IPS-18a (cell line): ENCODE data around the gene LRP1B.

Experiments
- H3K27ac ChIP-seq: one replicate; pipeline ENCODE4 v1.5.1; 2013; ENCODE audit warnings: low read length
- H3K27me3 ChIP-seq: one replicate; pipeline ENCODE4 v1.6.1; 2013; ENCODE audit warnings: mild to moderate bottlenecking, low read length; ENCODE audit not compliant: control insufficient read depth, insufficient read depth
- H3K36me3 ChIP-seq: one replicate; pipeline ENCODE4 v1.6.1; 2013; ENCODE audit warnings: low read depth, low read length; ENCODE audit not compliant: control insufficient read depth
- H3K4me1 ChIP-seq: one replicate; pipeline ENCODE4 v1.6.1; 2013; ENCODE audit warnings: low read depth, low read length; ENCODE audit not compliant: control insufficient read depth
- H3K4me3 ChIP-seq: one replicate; pipeline ENCODE4 v1.5.1; 2013; ENCODE audit warnings: low read length
- H3K9ac ChIP-seq: one replicate; pipeline ENCODE4 v1.6.1; 2013; ENCODE audit warnings: mild to moderate bottlenecking, low read length, moderate library complexity
- H3K9me3 ChIP-seq: one replicate; pipeline ENCODE4 v1.6.1; 2013; ENCODE audit warnings: low read depth, low read length; ENCODE audit not compliant: control insufficient read depth

LRP1B gene

DNA sequence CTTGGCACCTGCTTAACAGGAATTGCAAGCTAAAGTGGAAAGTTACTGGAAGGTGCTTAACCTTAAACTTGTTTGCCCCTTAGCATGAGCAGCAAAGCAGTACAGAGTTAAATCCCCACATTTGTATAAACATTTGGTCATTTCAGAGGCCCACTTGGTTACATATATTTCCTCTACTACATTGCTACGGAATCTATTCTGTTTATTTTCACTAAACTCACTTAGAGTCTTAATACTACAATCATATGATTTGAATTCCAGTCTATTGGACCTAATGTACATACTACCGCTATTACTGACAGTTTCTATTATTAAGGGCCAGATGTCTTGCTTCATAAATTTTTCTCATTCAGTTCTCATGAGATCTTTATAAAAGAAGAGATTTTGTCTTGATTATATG, 1294.0 kb downstream of the LRP1B start:
- no peaks in the 10 kb centered on the region for H3K4me1 ChIP-seq
- H3K9ac ChIP-seq: no peak overlapping the region
- H3K9me3 ChIP-seq: no peaks in the 10 kb centered on the region
- H3K36me3 ChIP-seq: no peaks in the 10 kb centered on the region
- no peak overlapping the region for H3K27ac ChIP-seq
- H3K4me3 ChIP-seq: no peak overlapping the region
- H3K27me3 ChIP-seq: no peaks in the 10 kb centered on the region

DNA sequence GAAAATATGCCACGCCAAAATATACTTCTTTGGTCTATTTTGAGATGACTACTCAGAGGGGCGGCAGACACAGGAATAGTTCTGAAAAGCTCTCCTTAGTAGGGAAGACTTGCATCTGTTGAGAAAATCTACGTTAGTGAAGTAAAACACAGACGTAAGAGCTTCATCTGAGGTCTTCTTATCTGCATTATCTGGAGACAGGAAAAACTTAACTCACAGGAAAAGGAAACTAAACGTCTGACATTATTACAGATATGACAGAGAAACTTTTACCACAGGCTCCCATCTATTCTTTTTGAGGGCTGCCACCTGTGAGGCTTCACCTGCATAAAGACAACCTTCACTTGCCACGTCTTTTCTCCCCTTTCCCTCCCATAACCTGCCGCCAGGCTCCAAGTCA, 1295.7 kb downstream of the LRP1B start:
- Histone ChIP-seq H3K27ac (no peak overlapping the region), H3K4me1 (no peaks in the 10 kb centered on the region), H3K27me3 (no peaks in the 10 kb centered on the region), H3K4me3 (no peak overlapping the region), H3K9me3 (no peaks in the 10 kb centered on the region), H3K36me3 (no peaks in the 10 kb centered on the region), H3K9ac (no peak overlapping the region)

DNA sequence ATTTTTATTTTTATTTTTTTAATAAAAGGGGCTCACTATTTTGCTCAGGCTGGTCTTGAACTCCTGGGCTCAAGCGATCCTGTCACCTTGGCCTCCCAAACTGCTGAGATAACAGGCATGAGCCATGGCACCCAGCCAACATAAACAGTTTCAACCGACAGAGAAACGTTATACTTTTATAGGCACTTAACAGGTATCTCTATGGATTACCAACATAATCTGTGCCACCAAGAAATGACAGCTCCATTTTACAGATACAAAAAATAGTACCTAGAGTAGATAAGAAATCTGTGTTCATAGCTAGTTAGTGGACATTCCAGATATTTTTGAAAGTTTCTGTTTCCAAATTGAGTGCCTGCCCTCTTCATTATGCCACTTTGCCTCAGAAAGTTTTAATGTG, 1316.7 kb downstream of the LRP1B start:
- Histone ChIP-seq H3K9ac (no peak overlapping the region), H3K9me3 (no peaks in the 10 kb centered on the region), H3K27ac (no peak overlapping the region), H3K4me1 (no peaks in the 10 kb centered on the region), H3K27me3 (no peaks in the 10 kb centered on the region), H3K4me3 (no peak overlapping the region), H3K36me3 (no peaks in the 10 kb centered on the region)

DNA sequence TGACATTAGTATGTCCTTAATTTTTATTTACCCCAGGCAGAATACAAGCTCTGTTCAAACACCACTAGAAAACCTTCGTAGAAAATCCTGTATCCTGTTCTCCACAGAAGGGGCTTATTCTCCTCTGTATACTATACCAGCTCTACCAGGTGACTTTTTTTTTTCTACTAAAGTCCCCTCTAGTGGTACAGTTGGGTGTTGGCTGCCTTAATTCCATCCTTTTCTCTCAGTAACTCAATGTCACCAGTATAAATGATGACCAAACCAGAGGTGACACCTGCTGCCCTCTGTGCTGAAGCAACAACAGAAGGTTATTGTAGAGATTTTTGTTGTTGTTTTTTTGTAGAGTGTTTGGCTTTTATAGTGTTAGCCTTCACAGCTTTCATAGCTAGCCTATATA, 1322.0 kb downstream of the LRP1B start:
- Histone ChIP-seq H3K4me3 (no peak overlapping the region), H3K27me3 (no peaks in the 10 kb centered on the region), H3K27ac (no peak overlapping the region), H3K4me1 (no peaks in the 10 kb centered on the region), H3K9me3 (no peaks in the 10 kb centered on the region), H3K36me3 (no peaks in the 10 kb centered on the region), H3K9ac (no peak overlapping the region)

DNA sequence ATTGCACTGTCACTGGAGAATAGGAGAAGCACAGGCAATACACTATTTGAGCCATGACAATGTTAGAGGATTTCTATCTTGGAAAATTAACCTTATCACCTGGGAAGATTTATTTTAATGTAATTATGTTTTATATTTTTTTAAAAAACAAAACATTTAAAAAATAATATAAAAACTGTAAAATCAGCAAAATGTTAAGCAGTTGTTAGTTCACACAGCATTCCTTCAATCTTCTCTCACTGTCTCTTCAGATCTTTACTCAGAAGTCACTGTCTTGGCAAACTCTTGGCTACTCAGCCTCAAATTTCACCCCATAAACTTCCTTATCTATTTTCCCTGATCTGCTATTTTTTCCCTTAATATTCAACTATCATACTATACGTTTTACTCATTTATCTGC, 1322.6 kb downstream of the LRP1B start:
- Histone ChIP-seq H3K27ac (no peak overlapping the region), H3K9me3 (no peaks in the 10 kb centered on the region), H3K9ac (no peak overlapping the region), H3K27me3 (no peaks in the 10 kb centered on the region), H3K36me3 (no peaks in the 10 kb centered on the region), H3K4me1 (no peaks in the 10 kb centered on the region), H3K4me3 (no peak overlapping the region)

DNA sequence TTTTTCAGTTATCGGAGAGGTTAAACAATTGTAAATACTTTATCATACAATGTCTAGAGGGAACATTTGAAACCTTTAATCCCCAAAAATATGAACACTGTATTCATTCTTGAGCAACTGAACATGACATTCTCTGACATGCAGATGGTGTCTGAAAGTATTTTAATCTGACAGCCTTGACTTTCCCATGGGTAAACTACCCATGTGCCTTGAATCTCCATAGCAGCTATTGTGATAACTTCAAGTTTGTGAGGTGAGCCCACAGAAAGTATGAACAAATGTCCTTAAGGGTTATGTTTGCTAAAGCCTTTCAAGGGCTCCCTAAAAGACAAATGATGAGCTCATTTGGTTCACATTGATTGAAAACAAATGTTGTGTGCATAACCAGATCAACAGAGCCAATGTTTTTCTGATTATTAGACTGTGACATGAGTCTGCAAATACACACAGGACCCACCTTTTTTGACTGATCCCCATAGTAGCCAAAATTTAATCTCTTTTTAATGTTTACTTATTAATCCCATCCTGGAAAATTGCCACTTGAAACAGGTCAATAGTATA, 1326.0 kb downstream of the LRP1B start:
- Histone ChIP-seq H3K9ac (no peak overlapping the region), H3K4me1 (no peaks in the 10 kb centered on the region), H3K4me3 (no peak overlapping the region), H3K27ac (no peak overlapping the region), H3K36me3 (no peaks in the 10 kb centered on the region), H3K27me3 (no peaks in the 10 kb centered on the region), H3K9me3 (no peaks in the 10 kb centered on the region)

DNA sequence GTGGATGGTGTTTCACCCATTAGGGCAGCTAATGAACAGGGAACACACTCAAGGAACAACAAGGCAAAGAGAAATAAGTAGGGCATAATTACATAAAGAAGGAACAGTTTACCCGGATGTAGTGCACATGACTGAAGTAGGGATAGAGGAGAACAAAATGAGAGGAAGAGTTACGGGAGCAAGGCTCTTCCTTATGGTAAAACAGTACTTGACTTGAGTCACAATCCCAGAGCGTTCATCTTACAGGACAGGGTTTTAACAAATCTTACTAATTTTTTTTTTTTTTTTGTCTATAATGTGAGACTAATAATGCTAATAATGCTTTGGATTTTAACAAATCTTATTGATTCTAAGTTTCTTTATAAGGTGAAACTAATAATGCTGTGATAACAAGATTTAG, 1329.5 kb downstream of the LRP1B start:
- Histone ChIP-seq H3K4me3 (no peak overlapping the region), H3K9ac (no peak overlapping the region), H3K36me3 (no peaks in the 10 kb centered on the region)

DNA sequence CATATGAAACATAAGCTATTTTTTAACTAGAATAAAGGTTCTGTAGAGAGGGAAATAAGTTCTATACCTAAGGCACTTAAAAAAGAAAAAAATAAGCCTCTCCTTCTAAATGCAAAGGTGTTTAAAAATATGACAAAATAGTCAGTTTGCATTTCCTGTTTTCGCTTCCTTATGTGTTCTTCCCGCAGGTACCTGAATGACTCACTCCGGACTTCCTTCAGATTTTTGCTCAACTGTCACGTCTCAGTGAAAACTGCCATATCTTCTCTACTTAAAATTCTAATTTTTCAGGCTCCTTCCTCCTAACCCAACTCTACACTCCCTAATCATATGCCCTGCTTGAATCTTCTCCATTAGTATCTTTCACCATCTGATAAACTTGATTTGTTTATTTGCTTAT, 1333.1 kb downstream of the LRP1B start:
- Histone ChIP-seq H3K27ac (no peak overlapping the region), H3K36me3 (no peaks in the 10 kb centered on the region), H3K9ac (no peak overlapping the region), H3K9me3 (no peaks in the 10 kb centered on the region), H3K4me1 (no peaks in the 10 kb centered on the region), H3K27me3 (no peaks in the 10 kb centered on the region), H3K4me3 (no peak overlapping the region)

More for the DNA sequence above, 1329.5 kb downstream of the LRP1B start:
- Histone ChIP-seq H3K27me3 (no peaks in the 10 kb centered on the region), H3K9me3 (no peaks in the 10 kb centered on the region), H3K27ac (no peak overlapping the region), H3K4me1 (no peaks in the 10 kb centered on the region)

DNA sequence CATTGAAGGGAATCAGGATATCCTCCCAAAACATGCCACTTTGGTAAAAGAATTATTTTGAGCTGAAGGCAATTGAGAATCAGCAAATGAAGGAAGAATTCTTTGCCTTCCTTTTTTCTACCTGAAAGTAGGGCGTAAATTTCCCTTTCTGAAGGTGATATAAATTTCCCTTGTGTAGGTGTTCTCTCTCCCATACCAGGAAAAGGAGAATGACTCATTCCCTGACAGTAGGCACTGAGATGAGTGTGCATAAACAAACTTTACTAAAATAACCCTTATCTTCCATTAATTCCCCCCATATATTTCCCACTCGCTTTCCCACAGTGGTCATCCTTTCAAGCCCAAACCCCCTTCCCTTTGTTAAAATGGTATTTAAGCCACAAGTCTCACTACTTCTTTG, 1339.0 kb downstream of the LRP1B start:
- H3K27me3 ChIP-seq: no peaks in the 10 kb centered on the region
- no peaks in the 10 kb centered on the region for H3K36me3 ChIP-seq
- H3K9me3 ChIP-seq: no peaks in the 10 kb centered on the region
- no peak overlapping the region for H3K27ac ChIP-seq
- no peak overlapping the region for H3K4me3 ChIP-seq
- no peaks in the 10 kb centered on the region for H3K4me1 ChIP-seq
- no peak overlapping the region for H3K9ac ChIP-seq

DNA sequence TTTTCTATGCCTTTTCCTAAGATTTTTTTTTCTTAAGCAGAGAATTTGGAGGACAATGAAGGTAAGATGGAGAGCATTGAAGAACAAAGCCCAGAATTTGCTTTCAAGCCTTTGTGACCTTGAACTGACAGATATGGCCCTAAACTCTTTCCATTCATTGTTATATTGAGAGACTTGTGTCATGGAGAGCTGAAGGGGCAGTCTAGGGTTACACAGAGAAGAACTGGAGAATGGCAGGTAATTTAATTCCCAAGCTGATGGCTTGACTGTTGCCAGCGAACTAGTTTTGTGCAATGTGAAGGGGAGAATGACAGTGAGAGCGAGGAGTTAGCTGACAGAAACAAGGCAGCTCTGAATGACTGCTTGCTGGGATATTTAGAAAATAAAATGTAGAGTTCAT, 1344.2 kb downstream of the LRP1B start:
- Histone ChIP-seq H3K27me3 (no peaks in the 10 kb centered on the region), H3K4me3 (no peak overlapping the region), H3K4me1 (no peaks in the 10 kb centered on the region), H3K9me3 (no peaks in the 10 kb centered on the region), H3K27ac (no peak overlapping the region), H3K9ac (no peak overlapping the region), H3K36me3 (no peaks in the 10 kb centered on the region)

DNA sequence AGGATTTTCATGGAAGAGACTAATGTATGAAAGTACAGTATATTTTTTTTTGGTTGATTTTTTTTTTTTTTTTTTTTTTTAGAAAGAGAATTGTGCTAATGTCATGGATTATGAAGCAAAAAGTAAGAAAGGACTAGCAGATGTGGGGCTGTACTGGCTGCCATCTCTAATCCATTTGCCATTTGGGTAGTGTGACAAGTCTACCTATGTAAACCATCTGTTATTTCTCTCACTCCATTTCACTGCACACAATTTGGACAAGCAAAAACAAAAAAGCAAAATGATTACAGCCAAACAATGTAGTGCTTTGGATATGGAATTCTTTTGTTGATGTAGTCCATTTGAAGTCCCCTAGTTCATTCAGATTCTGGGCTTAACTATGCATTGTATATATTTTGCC, 1355.4 kb downstream of the LRP1B start:
- Histone ChIP-seq H3K9ac (no peak overlapping the region), H3K4me1 (no peaks in the 10 kb centered on the region), H3K36me3 (no peaks in the 10 kb centered on the region)

DNA sequence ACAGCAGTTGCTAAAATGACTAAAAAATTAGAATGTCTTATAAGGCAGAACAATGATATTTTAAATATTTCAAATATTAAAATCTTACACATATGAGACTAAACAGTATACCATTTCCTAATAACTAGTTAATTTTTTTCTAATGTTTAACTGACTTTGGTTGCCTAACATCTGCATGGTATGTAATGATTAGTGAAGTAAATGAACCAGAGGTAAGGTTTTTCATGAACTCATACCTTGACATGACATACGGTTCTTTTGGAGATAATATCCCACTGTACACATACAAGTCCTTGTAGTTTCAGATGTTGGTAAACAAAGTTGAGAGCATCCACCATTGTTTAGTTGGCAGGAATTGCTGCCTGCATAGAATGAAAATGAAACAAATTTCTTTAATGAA, 1360.2 kb downstream of the LRP1B start:
- Histone ChIP-seq H3K9me3 (no peaks in the 10 kb centered on the region), H3K27me3 (no peaks in the 10 kb centered on the region), H3K4me3 (no peak overlapping the region), H3K36me3 (no peaks in the 10 kb centered on the region), H3K4me1 (no peaks in the 10 kb centered on the region), H3K27ac (no peak overlapping the region), H3K9ac (no peak overlapping the region)

More for the DNA sequence above, 1355.4 kb downstream of the LRP1B start:
- Histone ChIP-seq H3K4me3 (no peak overlapping the region), H3K27me3 (no peaks in the 10 kb centered on the region), H3K27ac (no peak overlapping the region), H3K9me3 (no peaks in the 10 kb centered on the region)
